SJCRH30 (cell line): ENCODE data around the gene KMT5B. TPM values are rescaled to one million over a fixed set of nuclear protein-coding genes. Genes with fewer than 3 reads are reported as not detected.

ENCODE experiments used
- DNase-seq, 2 experiments: peaks; one replicate each; pipeline ENCODE4 v3.0.0-alpha.2; 2015 to 2020
- H3K27ac ChIP-seq: fragments of 250-450 bp; sonication (Bioruptor Pico); 2 replicates; pipeline ENCODE4 v1.5.1; 2020; ENCODE audit warnings: mild to moderate bottlenecking, moderate library complexity
- H3K27me3 ChIP-seq: fragments of 250-450 bp; sonication (Bioruptor Pico); 2 replicates; pipeline ENCODE4 v1.5.1; 2020; ENCODE audit warnings: mild to moderate bottlenecking, moderate library complexity
- H3K36me3 ChIP-seq: fragments of 250-450 bp; sonication (Bioruptor Pico); 2 replicates; pipeline ENCODE4 v1.5.1; 2020; ENCODE audit warnings: mild to moderate bottlenecking, moderate library complexity
- H3K4me1 ChIP-seq: fragments of 250-450 bp; sonication (Bioruptor Pico); 2 replicates; pipeline ENCODE4 v1.5.1; 2020; ENCODE audit warnings: mild to moderate bottlenecking, moderate library complexity
- H3K4me3 ChIP-seq: fragments of 250-450 bp; sonication (Bioruptor Pico); 2 replicates; pipeline ENCODE4 v1.5.1; 2020; ENCODE audit warnings: mild to moderate bottlenecking, moderate library complexity
- H3K9me3 ChIP-seq: fragments of 250-450 bp; sonication (Bioruptor Pico); replicated peaks from 2 replicates; pipeline ENCODE4 v1.5.1; 2020; ENCODE audit warnings: mild to moderate bottlenecking, moderate library complexity
- total RNA-seq: library from RNA; depleted of rRNA; stranded (reverse); fragments of >200 nt; shearing (Covaris generic); gene quantifications from 2 replicates; pipeline ENCODE4 v1.2.3, GENCODE V29; 2014; rRNA removed

KMT5B gene
- total RNA-seq, 1 experiment from 2014 or later: 31.4 TPM

DNA sequence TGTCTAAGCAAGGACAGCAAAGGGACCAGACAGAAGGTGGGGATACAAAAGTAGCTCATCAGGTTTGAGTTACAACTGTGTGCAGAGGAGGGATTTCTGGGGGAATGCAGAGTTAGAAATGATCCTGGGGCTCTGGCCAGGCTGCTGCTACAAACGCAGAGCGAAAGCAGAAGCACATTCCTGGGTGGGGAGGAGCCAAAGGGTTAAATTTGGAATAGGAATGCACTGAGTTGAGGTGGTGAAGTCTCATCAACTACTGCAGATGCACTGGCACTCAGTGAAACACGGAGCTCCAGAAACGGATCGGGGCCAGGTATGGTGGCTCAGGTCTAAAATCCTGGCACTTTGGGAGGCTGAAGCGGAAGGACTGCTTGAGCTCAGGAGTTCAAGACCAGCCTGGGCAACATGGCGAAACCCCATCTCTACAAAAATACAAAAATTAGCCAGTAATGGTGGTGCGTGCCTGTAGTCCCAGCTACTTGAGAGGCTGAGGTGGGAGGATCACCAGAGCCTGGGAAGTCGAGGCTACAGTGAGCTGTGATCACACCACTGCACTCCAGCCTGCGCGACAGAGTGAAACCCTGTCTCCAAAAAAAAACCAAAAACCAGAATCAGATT is 95.1 kb downstream of the KMT5B start:
- H3K27me3 ChIP-seq: no peaks in the 10 kb centered on the region
- no peak for DNase-seq
- no peak overlapping the region for H3K4me3 ChIP-seq
- H3K9me3 ChIP-seq: no peaks in the 10 kb centered on the region
- no peak overlapping the region for H3K27ac ChIP-seq
- no peaks in the 10 kb centered on the region for H3K36me3 ChIP-seq
- peaks cover 8% of the 10 kb centered on the region for H3K4me1 ChIP-seq

DNA sequence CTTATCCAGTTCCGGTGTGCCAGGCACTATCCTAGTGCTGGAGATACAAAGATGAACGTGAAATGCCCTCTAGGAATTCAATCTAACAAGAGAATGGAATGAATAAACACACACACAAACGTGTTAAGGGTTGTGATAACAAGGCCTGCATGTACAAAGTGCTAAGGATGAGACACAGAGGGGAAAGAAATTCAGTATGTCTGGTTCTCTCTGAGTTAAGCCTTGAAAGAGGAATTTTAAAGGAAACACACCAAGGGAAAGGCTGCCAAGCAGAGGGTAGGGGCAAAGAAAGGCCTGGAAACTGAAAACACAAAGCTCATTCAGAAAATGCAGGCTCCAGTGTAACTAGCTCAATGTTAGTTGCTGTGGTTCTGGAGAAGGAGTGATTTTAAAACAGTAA is 96.1 kb downstream of the KMT5B start:
- Histone ChIP-seq H3K36me3 (no peaks in the 10 kb centered on the region), H3K9me3 (no peaks in the 10 kb centered on the region), H3K4me1 (peaks cover 4% of the 10 kb centered on the region; the same call in 1 of the 2 replicates), H3K27ac (no peak overlapping the region), H3K27me3 (no peaks in the 10 kb centered on the region), H3K4me3 (no peak overlapping the region)
- no peak for DNase-seq

DNA sequence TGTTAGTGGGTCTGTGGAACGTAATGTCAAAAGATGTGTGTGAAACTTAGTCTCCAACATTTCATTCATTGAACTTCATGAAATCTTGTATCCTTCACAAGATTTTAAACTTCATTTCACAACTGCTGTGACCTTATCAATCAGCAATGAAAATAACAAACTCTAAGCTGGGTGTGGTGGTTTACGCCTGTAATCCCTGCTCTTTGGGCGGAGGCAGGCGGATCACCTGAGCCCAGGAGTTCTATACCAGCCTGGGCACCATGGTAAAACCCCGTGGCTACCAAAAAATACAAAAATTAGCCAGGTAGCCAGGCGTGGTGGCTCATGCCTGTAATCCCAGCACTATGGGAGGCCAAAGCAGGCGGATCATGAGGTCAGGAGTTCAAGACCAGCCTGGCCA is 97.0 kb downstream of the KMT5B start:
- no peak for DNase-seq
- no peak overlapping the region for H3K4me3 ChIP-seq
- H3K36me3 ChIP-seq: no peaks in the 10 kb centered on the region
- H3K9me3 ChIP-seq: no peaks in the 10 kb centered on the region
- H3K4me1 ChIP-seq: peaks cover 4% of the 10 kb centered on the region; the same call in 1 of the 2 replicates
- H3K27me3 ChIP-seq: no peaks in the 10 kb centered on the region
- H3K27ac ChIP-seq: no peak overlapping the region

DNA sequence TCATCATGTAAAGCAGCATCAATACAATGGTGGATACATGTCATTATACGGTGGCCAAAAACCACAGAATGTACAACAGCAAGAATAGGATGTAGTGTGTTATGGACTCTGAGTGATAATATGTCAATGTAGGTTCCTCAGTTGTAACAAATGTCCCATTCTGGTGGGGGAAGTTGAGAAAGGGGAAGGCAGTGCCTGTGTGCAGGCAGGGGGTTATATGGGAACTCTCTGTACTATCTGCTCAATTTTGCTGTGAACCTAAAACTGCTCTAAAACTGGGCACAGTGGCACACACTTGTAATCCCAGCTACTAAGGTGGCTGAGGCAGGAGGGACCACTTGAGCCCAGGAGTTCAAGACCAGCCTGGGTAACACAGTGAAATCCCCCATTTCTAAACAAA is 97.8 kb downstream of the KMT5B start:
- Histone ChIP-seq H3K9me3 (no peaks in the 10 kb centered on the region), H3K36me3 (no peaks in the 10 kb centered on the region), H3K27ac (no peak overlapping the region), H3K27me3 (no peaks in the 10 kb centered on the region), H3K4me3 (no peak overlapping the region), H3K4me1 (peaks cover 4% of the 10 kb centered on the region; the same call in 1 of the 2 replicates)
- DNase-seq: no peak

DNA sequence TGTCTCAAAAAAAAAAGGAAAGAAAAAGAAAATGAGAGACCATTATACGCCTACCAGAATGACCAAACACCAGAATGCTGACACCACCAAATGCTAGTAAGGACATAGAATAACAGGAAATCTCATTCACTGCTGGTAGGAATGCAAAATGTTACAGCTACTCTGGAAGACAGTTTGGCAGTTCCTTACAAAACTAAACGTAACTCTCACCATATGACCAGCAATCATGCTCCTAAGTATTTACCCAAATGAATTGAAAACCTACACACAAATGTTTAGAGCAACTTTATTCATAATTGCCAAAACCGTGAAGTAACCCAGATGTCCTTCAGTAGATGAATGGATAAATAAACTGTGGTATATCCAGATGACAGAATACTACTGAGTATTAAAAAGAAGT is 99.1 kb downstream of the KMT5B start:
- no peaks in the 10 kb centered on the region; the same call in 1 of the 2 replicates for H3K4me1 ChIP-seq
- H3K36me3 ChIP-seq: no peaks in the 10 kb centered on the region
- no peaks in the 10 kb centered on the region for H3K27me3 ChIP-seq
- H3K4me3 ChIP-seq: no peak overlapping the region
- no peak overlapping the region for H3K27ac ChIP-seq
- DNase-seq: no peak
- no peaks in the 10 kb centered on the region for H3K9me3 ChIP-seq

DNA sequence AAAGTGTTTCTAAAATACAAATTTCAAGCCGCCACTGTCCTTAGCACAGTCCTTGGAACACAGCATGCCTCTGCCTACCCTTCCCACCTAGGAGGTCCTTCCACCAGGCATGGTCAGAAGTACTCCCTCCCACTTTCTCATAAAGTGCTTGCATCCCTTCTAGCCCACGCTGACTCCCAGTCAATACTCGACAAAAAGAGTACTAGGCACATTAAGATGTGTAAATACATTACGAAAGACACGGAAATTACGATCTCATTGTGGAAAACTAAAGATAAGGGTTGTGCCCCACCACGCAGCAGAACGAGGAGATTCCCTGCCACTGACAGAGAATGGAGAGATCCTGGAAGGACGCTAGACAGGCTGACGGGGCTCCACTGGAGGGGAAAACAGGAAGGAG is 105.4 kb downstream of the KMT5B start:
- DNase-seq: no peak
- Histone ChIP-seq H3K4me1 (no peaks in the 10 kb centered on the region), H3K4me3 (no peak overlapping the region), H3K27ac (no peak overlapping the region), H3K27me3 (no peaks in the 10 kb centered on the region), H3K9me3 (no peaks in the 10 kb centered on the region), H3K36me3 (no peaks in the 10 kb centered on the region)

DNA sequence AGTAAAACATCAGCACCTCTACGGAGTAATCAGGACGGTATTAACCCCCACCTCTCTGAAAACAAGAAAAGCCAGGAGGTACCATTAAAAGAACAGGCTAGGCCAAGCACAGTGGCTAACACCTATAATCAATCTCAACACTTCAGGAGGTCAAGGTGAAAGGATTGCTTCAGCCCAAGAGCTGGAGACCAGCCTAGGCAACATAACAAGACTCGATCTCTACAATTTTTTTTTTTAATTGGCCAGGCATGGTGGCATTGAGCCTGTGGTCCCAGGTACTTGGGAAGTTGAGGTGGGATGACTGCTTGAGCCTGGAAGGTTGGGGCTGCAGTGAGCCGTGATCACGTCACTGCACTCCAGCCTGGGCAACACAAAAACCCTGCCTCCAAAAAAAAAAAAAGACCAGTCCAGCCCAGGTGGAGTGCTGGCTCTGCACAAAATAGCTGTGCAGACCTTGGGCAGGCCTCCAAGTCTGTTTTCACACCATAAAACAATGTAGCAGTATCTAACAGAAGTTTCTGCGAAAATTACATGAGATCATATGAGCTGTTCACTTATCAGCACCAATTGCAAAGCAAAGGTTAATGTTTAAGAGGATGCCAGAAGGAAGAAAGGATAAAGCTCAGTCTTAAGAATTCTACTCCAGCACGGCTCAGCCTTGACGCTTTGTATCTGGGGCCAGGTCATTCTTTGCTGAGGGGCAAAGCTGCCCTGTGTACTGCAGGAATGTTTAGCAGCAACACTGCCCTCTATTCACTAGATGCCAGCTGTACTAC is 106.7 kb downstream of the KMT5B start:
- Histone ChIP-seq H3K27ac (no peak overlapping the region), H3K27me3 (no peaks in the 10 kb centered on the region), H3K4me1 (no peaks in the 10 kb centered on the region), H3K9me3 (no peaks in the 10 kb centered on the region), H3K36me3 (no peaks in the 10 kb centered on the region), H3K4me3 (no peak overlapping the region)
- DNase-seq: no peak

Other genes with a start within 250 kb of the KMT5B start
- gene UNC93B1, start 209.2 kb downstream of the KMT5B start, total RNA-seq: not detected in 2 replicates
- gene ALDH3B1, start 203.0 kb downstream of the KMT5B start, total RNA-seq: 0.51 and 0.53 TPM in 2 replicates
- 77.7 and 103 TPM in 2 replicates for gene NDUFS8, start 182.6 kb downstream of the KMT5B start, total RNA-seq
- gene TCIRG1, start 174.3 kb downstream of the KMT5B start, total RNA-seq: 2.7 and 6.1 TPM in 2 replicates
- gene CHKA, start 91.9 kb downstream of the KMT5B start, total RNA-seq: 32.6 and 37.1 TPM in 2 replicates
- 26.5 and 30.7 TPM in 2 replicates for gene C11orf24, start 58.7 kb upstream of the KMT5B start, total RNA-seq
- 45.5 and 46.5 TPM in 2 replicates for gene LRP5, start 99.3 kb upstream of the KMT5B start, total RNA-seq
- gene PPP6R3, start 247.5 kb upstream of the KMT5B start, total RNA-seq: 130 and 143 TPM in 2 replicates